Measurements from ENCODE around the gene RPS14. TPM values are rescaled to one million over a fixed set of nuclear protein-coding genes. Genes with fewer than 3 reads are reported as not detected.

The RPS14 gene
- total and polyA plus RNA-seq, 8 donors, result 1,164 to 2,138 (median 1,539) TPM

GRCh38 chr5:150464554-150465012 lies 15.0 kb upstream of the RPS14 start:
- Histone ChIP-seq H3K27me3 (no peaks in the 10 kb centered on the region), H3K27ac (no peak overlapping the region), H3K9me3 (no peaks in the 10 kb centered on the region), H3K4me1 (no peaks in the 10 kb centered on the region), H3K36me3 (no peaks in the 10 kb centered on the region), H3K4me3 (no peak overlapping the region)
- FAIRE-seq (no peak), DNase-seq (no peak), ATAC-seq (peak in 2 of 4 donors; percentile 25 to 59)
- WGBS, 2 donors, result 62 to 68% methylated on average over 6 of the region's 6 CpGs
- intact Hi-C loops (cut with DNase I), result loop anchor here in 2 of 3 donors (5.0 kb wide), 3 partner anchors 58 to 78 kb away; no protein-coding TSS in a partner anchor
- no peak for TF ChIP-seq CTCF (IDR thresholded peaks at IDR 0.05)

- intact Hi-C loops (cut with DNase I), result loop anchor here in 2 of 3 donors (5.0 kb wide), 2 partner anchors 61 to 81 kb away; no protein-coding TSS in a partner anchor
- Histone ChIP-seq H3K4me1 (no peaks in the 10 kb centered on the region), H3K9me3 (no peaks in the 10 kb centered on the region), H3K27ac (no peak overlapping the region), H3K27me3 (no peaks in the 10 kb centered on the region), H3K36me3 (no peaks in the 10 kb centered on the region), H3K4me3 (no peak overlapping the region)
- no peak for FAIRE-seq
- no peak for TF ChIP-seq CTCF (IDR thresholded peaks at IDR 0.05)
- no peak for ATAC-seq
- DNase-seq, result peak in 1 of 6 donors; percentile 29
- 55 to 59% methylated on average over 2 of the region's 2 CpGs for WGBS, 2 donors
Measured at GRCh38 chr5:150461231-150461630, 11.7 kb upstream of the RPS14 start.

- no peak overlapping the region for H3K27ac ChIP-seq
- no peaks in the 10 kb centered on the region for H3K36me3 ChIP-seq
- no peak for ATAC-seq
- WGBS, 2 donors, result 63 to 75% methylated on average over 2 of the region's 2 CpGs
- no peak for TF ChIP-seq CTCF (IDR thresholded peaks at IDR 0.05)
- intact Hi-C loops (cut with DNase I), result loop anchor here in 2 of 3 donors (5.0 kb wide), 2 partner anchors 62 to 82 kb away; no protein-coding TSS in a partner anchor
- H3K27me3 ChIP-seq, result no peaks in the 10 kb centered on the region
- no peak for DNase-seq
- no peak overlapping the region for H3K4me3 ChIP-seq
- H3K9me3 ChIP-seq, result no peaks in the 10 kb centered on the region
- no peak for FAIRE-seq
- H3K4me1 ChIP-seq, result no peaks in the 10 kb centered on the region
Measured at GRCh38 chr5:150460781-150461180, 11.2 kb upstream of the RPS14 start.

- no peak for FAIRE-seq
- 18 to 20% methylated on average over 33 to 36 of the region's 36 CpGs for WGBS, 2 donors
- Histone ChIP-seq H3K27ac (no peak overlapping the region), H3K4me3 (peak overlapping the region in 1 of 4 donors; percentile 27), H3K36me3 (no peaks in the 10 kb centered on the region), H3K4me1 (no peaks in the 10 kb centered on the region), H3K9me3 (no peaks in the 10 kb centered on the region), H3K27me3 (no peaks in the 10 kb centered on the region)
- peak; percentile 97 to 99 (median 98) for ATAC-seq
- peak; percentile 61 to 95 (median 86) for DNase-seq
- intact Hi-C loops (cut with DNase I), result loop anchor here in 1 of 3 donors (5.0 to 10.0 kb wide), 2 partner anchors 78 to 386 kb away; partner anchors contain the start of gene IRGM
- TF ChIP-seq CTCF (IDR thresholded peaks at IDR 0.05), result peak; percentile 69 to 85 (median 72)
Measured at GRCh38 chr5:150458802-150459557, 9.4 kb upstream of the RPS14 start.

Measured in pancreas (tissue), 10 donors.